HepG2 (cell line): ENCODE data around the gene NUDT9. TPM values are rescaled to one million over a fixed set of nuclear protein-coding genes. Genes with fewer than 3 reads are reported as not detected.

Experiments
- ATAC-seq: fragments of 200-7000 bp; cut with Tn5 transposase; 3 replicates; pipeline ENCODE4 v1.9.1; 2020; ENCODE audit warnings: mild to moderate bottlenecking, moderate library complexity
- BruUV-seq: library from RNA; stranded (reverse); fragments of 400-500 nt; replicated peaks from 2 replicates; lab custom pipeline; 2021; lab: Mats Ljungman, UMichigan
- CTCF ChIA-PET: fragments of 300-600 bp; formaldehyde crosslinking; extraction: SDS; loops from one replicate; lab custom pipeline; 2021; ENCODE audit warnings: low total read pairs, inconsistent platforms, low intra/inter-chr PET ratio; lab: Yijun Ruan, JAX
- POLR2A ChIA-PET: fragments of 350-600 bp; sonication (Branson Sonifier 250); formaldehyde crosslinking; loops from one replicate; lab custom pipeline; 2020; ENCODE audit warnings: antibody characterized with exemption, inconsistent platforms; lab: Yijun Ruan, JAX
- DNase-seq: peaks from one replicate; pipeline ENCODE4 v3.0.0-alpha.2; 2015; ENCODE audit warnings: low spot score
- FAIRE-seq: peaks from 3 replicates; lab custom pipeline; 2011; peaks lifted over from hg19 to GRCh38; lab: Jason Lieb, UNC
- H2AFZ ChIP-seq: one replicate; pipeline ENCODE4 v1.6.1; 2011; ENCODE audit warnings: low read length, inconsistent platforms
- H3K27ac ChIP-seq: fragments of 300-600 bp; 3 replicates; pipeline ENCODE4 v1.8.0; 2011; ENCODE audit warnings: mixed run types, mild to moderate bottlenecking, mixed read lengths, low read length, inconsistent platforms; ENCODE audit not compliant: insufficient read depth; ENCODE audit errors: extremely low read length
- H3K27me3 ChIP-seq, 2 experiments: fragments of 200-600 bp in 1 of 2; 2 replicates in 1 of 2; 3 replicates in 1 of 2; pipeline versions ENCODE4 v1.6.0 to v1.8.0; 2011; ENCODE audit warnings: low read length in 2 of 2, mild to moderate bottlenecking in 2 of 2, moderate library complexity in 2 of 2, inconsistent platforms in 1 of 2; ENCODE audit not compliant: insufficient read depth in 2 of 2, control insufficient read depth in 1 of 2
- H3K36me3 ChIP-seq, 2 experiments: fragments of 200-600 bp in 1 of 2; replicated peaks in 1 of 2; 2 replicates in 1 of 2; 3 replicates in 1 of 2; pipeline versions ENCODE4 v1.5.1 to v1.8.0; 2011; ENCODE audit warnings: low read length in 2 of 2, inconsistent platforms in 1 of 2; ENCODE audit not compliant: insufficient read depth in 2 of 2, control insufficient read depth in 1 of 2
- H3K4me1 ChIP-seq: 2 replicates; pipeline ENCODE4 v1.5.1; 2012; ENCODE audit warnings: low read length, inconsistent platforms; ENCODE audit not compliant: insufficient read depth
- H3K4me2 ChIP-seq: 2 replicates; pipeline ENCODE4 v1.6.0; 2011; ENCODE audit warnings: low read depth, low read length, inconsistent platforms
- H3K4me3 ChIP-seq, 3 experiments: fragments of 200-600 bp in 1 of 3; sonication (generic), shearing (Covaris generic) in 1 of 3; replicated peaks in 1 of 3; 2 replicates each; pipeline ENCODE4 v1.5.1; 2011 to 2016; ENCODE audit warnings: low read length in 3 of 3, inconsistent platforms in 2 of 3, low read depth in 2 of 3, mild to moderate bottlenecking in 2 of 3, control low read depth in 1 of 3, mixed read lengths in 1 of 3; ENCODE audit not compliant: insufficient read depth in 1 of 3
- H3K79me2 ChIP-seq: one replicate; pipeline ENCODE4 v1.6.1; 2011; ENCODE audit warnings: low read length, inconsistent platforms; ENCODE audit not compliant: insufficient read depth
- H3K9ac ChIP-seq: 2 replicates; pipeline ENCODE4 v1.6.0; 2011; ENCODE audit warnings: mild to moderate bottlenecking, low read depth, low read length, inconsistent platforms; ENCODE audit not compliant: insufficient read depth
- H3K9me3 ChIP-seq: 2 replicates; pipeline ENCODE4 v1.5.1; 2012; ENCODE audit warnings: mild to moderate bottlenecking, low read length
- H4K20me1 ChIP-seq: 2 replicates; pipeline ENCODE4 v1.6.0; 2011; ENCODE audit warnings: inconsistent platforms, mild to moderate bottlenecking, low read length, moderate library complexity; ENCODE audit not compliant: insufficient read depth
- AGO2 ChIP-seq: fragments of 200-400 bp; formaldehyde crosslinking; optimal IDR thresholded peaks from 2 replicates; pipeline ENCODE3; 2017; ENCODE audit warnings: mild to moderate bottlenecking, low read depth, low read length, moderate library complexity
- DDIT3 ChIP-seq: sonication (generic); formaldehyde crosslinking; IDR thresholded peaks from 2 replicates; pipeline ENCODE4 v1.4.0; 2020; ENCODE audit warnings: mild to moderate bottlenecking, missing genetic modification reagents
- FOXO1 ChIP-seq: sonication (generic); formaldehyde crosslinking; IDR thresholded peaks from 2 replicates; pipeline ENCODE4 v1.4.0; 2020; ENCODE audit warnings: missing genetic modification reagents
- HNRNPK ChIP-seq: fragments of 200-400 bp; formaldehyde crosslinking; IDR thresholded peaks from 2 replicates; pipeline ENCODE4 v1.6.1; 2018; ENCODE audit warnings: low read length, low read depth, moderate library complexity, mild to moderate bottlenecking; ENCODE audit not compliant: poor library complexity, severe bottlenecking
- HOMEZ ChIP-seq: IDR thresholded peaks from 2 replicates; pipeline ENCODE4 v1.6.1; 2016; ENCODE audit warnings: low read depth
- NFATC3 ChIP-seq: sonication (generic); formaldehyde crosslinking; IDR thresholded peaks from 2 replicates; pipeline ENCODE4 v1.5.1; 2020; ENCODE audit warnings: mild to moderate bottlenecking, missing genetic modification reagents
- PRPF4 ChIP-seq: fragments of 200-400 bp; formaldehyde crosslinking; IDR thresholded peaks from 2 replicates; pipeline ENCODE4 v1.6.1; 2016; ENCODE audit warnings: low read length, low read depth; ENCODE audit not compliant: poor library complexity, severe bottlenecking
- RFX1 ChIP-seq: fragments of 450-650 bp; IDR thresholded peaks from 2 replicates; pipeline ENCODE4 v1.6.1; 2017
- SMARCC2 ChIP-seq: fragments of 450-650 bp; IDR thresholded peaks from 2 replicates; pipeline ENCODE4 v1.6.1; 2017; ENCODE audit warnings: antibody characterized with exemption, mild to moderate bottlenecking
- ZBTB20 ChIP-seq: sonication (generic); formaldehyde crosslinking; IDR thresholded peaks from 2 replicates; pipeline ENCODE4 v1.8.1; 2023; ENCODE audit warnings: missing genetic modification reagents, low read depth, mild to moderate bottlenecking, borderline replicate concordance
- ZBTB21 ChIP-seq: sonication (generic); formaldehyde crosslinking; IDR thresholded peaks from 2 replicates; pipeline ENCODE4 v1.4.0; 2020; ENCODE audit warnings: missing genetic modification reagents
- ZNF124 ChIP-seq: sonication (generic); formaldehyde crosslinking; IDR thresholded peaks from 2 replicates; pipeline ENCODE4 v1.4.0; 2020; ENCODE audit warnings: missing genetic modification reagents
- ZNF557 ChIP-seq: sonication (generic); formaldehyde crosslinking; IDR thresholded peaks from 2 replicates; pipeline ENCODE4 v1.4.0; 2020; ENCODE audit warnings: missing genetic modification reagents
- ZNF749 ChIP-seq: sonication (generic); formaldehyde crosslinking; IDR thresholded peaks from 2 replicates; pipeline ENCODE4 v1.8.0; 2022; ENCODE audit warnings: mild to moderate bottlenecking, missing genetic modification reagents, moderate library complexity, borderline replicate concordance
- ZNF83 ChIP-seq: sonication (generic); formaldehyde crosslinking; IDR thresholded peaks from 2 replicates; pipeline ENCODE4 v1.4.0; 2020; ENCODE audit warnings: missing genetic modification reagents, mild to moderate bottlenecking, borderline replicate concordance
- ZNF883 ChIP-seq: sonication (generic); formaldehyde crosslinking; IDR thresholded peaks from 2 replicates; pipeline ENCODE4 v1.5.1; 2020; ENCODE audit warnings: mild to moderate bottlenecking, missing genetic modification reagents; ENCODE audit errors: not compliant biosample characterization
- ZSCAN30 ChIP-seq: sonication (generic); formaldehyde crosslinking; IDR thresholded peaks from 2 replicates; pipeline ENCODE4 v1.5.0; 2020; ENCODE audit warnings: mild to moderate bottlenecking, missing genetic modification reagents
- WGBS: methylation state at CpG from one replicate; pipeline ENCODE4 v1.1.6; 2017; ENCODE audit warnings: low lambda C conversion rate; 5-methylcytosine and 5-hydroxymethylcytosine counted together
- in situ Hi-C: cut with HindIII; loops from 2 replicates; pipeline ENCODE4 v1.10.0; 2017; ENCODE audit warnings: low pct_unique_long_range_greater_than_20kb; ENCODE audit not compliant: extremely low pct_ligation_motif_present
- intact Hi-C: fragments of 100-400 bp; cut with micrococcal nuclease; formaldehyde crosslinking; loops from one replicate; pipeline ENCODE4 v1.10.0; 2022; ENCODE audit not compliant: unreplicated experiment
- polyA plus RNA-seq, 8 experiments: library from polyadenylated mRNA; depleted of rRNA in 3 of 8; stranded (reverse) in 7 of 8; unstranded in 1 of 8; fragments of >200 nt; fragmentation: Illumina TruSeq in 4 of 8; extraction: Trizol in 4 of 8; gene quantifications; 2 replicates each; pipeline versions ENCODE4 v1.2.1 to v1.2.3, GENCODE V29; 2011 to 2016; ENCODE audit warnings: low read depth in 4 of 8, missing spikeins in 1 of 8, mixed read lengths in 1 of 8; ENCODE audit not compliant: insufficient read depth in 1 of 8
- total RNA-seq, 5 experiments: library from RNA; depleted of rRNA; stranded (reverse); fragments of >200 nt; fragmentation: Illumina TruSeq; extraction: Trizol; gene quantifications; 2 replicates each; pipeline ENCODE4 v1.2.3, GENCODE V29; 2016; ENCODE audit warnings: low read depth in 1 of 5
- TF ChIP-seq, protein P1 (sequence below): IDR thresholded peaks from 2 replicates; pipeline ENCODE4 v1.6.1; 2016; ENCODE audit warnings: missing compliant biosample characterization, missing genetic modification reagents, borderline replicate concordance
- TF ChIP-seq, protein P2 (sequence below): sonication (generic); formaldehyde crosslinking; conservative IDR thresholded peaks from 2 replicates; pipeline ENCODE4 v1.8.0; 2022; ENCODE audit warnings: missing genetic modification reagents
- TF ChIP-seq, protein P3 (sequence below): sonication (generic); formaldehyde crosslinking; IDR thresholded peaks from 2 replicates; pipeline ENCODE4 v1.5.1; 2020; ENCODE audit warnings: missing genetic modification reagents, mild to moderate bottlenecking, borderline replicate concordance

NUDT9 gene
- total and polyA plus RNA-seq, 2 of the 13 experiments (the other 11 are each of a cell fraction or from before 2014, with no cell fraction given): 10.4 to 12.3 TPM

- peaks cover 27% of the 10 kb centered on the region for H3K4me1 ChIP-seq
- no peaks in the 10 kb centered on the region for H3K79me2 ChIP-seq
- H3K27ac ChIP-seq: no peak overlapping the region
- H3K4me3 ChIP-seq: no peak overlapping the region
- H2AFZ ChIP-seq: no peak overlapping the region
- 75% methylated on average over 2 of the region's 2 CpGs for WGBS
- no peaks in the 10 kb centered on the region for H3K9me3 ChIP-seq
- in situ Hi-C loops (no loop called here), intact Hi-C loops (no loop called here)
- H4K20me1 ChIP-seq: no peaks in the 10 kb centered on the region
- CTCF ChIA-PET: no interaction called here
- no peak overlapping the region for H3K9ac ChIP-seq
- no peaks in the 10 kb centered on the region for H3K36me3 ChIP-seq
- no peak overlapping the region for H3K4me2 ChIP-seq
- ATAC-seq (no peak), DNase-seq (no peak), FAIRE-seq (no peak)
- no peaks in the 10 kb centered on the region for H3K27me3 ChIP-seq
- TF ChIP-seq, protein P1, sequence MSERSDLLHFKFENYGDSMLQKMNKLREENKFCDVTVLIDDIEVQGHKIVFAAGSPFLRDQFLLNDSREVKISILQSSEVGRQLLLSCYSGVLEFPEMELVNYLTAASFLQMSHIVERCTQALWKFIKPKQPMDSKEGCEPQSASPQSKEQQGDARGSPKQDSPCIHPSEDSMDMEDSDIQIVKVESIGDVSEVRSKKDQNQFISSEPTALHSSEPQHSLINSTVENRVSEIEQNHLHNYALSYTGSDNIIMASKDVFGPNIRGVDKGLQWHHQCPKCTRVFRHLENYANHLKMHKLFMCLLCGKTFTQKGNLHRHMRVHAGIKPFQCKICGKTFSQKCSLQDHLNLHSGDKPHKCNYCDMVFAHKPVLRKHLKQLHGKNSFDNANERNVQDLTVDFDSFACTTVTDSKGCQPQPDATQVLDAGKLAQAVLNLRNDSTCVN: no peak
- no peak for TF ChIP-seq AGO2
- TF ChIP-seq FOXO1 (CRISPR knock-in tag): no peak
- TF ChIP-seq ZNF749 (CRISPR knock-in tag): no peak
- TF ChIP-seq RFX1: no peak
- TF ChIP-seq ZNF83 (CRISPR knock-in tag): no peak
- no peak for TF ChIP-seq NFATC3
- no peak for TF ChIP-seq ZBTB20 (CRISPR knock-in tag)
- TF ChIP-seq ZNF883 (CRISPR knock-in tag): no peak
- no peak for TF ChIP-seq SMARCC2
- TF ChIP-seq HNRNPK: no peak
- no peak for TF ChIP-seq ZNF124 (CRISPR knock-in tag)
- TF ChIP-seq HOMEZ (CRISPR knock-in tag): no peak
- no peak for TF ChIP-seq PRPF4
- TF ChIP-seq ZNF557: no peak
- TF ChIP-seq ZBTB21 (CRISPR knock-in tag): no peak
- no peak for TF ChIP-seq DDIT3 (CRISPR knock-in tag)
- TF ChIP-seq, protein P2, sequence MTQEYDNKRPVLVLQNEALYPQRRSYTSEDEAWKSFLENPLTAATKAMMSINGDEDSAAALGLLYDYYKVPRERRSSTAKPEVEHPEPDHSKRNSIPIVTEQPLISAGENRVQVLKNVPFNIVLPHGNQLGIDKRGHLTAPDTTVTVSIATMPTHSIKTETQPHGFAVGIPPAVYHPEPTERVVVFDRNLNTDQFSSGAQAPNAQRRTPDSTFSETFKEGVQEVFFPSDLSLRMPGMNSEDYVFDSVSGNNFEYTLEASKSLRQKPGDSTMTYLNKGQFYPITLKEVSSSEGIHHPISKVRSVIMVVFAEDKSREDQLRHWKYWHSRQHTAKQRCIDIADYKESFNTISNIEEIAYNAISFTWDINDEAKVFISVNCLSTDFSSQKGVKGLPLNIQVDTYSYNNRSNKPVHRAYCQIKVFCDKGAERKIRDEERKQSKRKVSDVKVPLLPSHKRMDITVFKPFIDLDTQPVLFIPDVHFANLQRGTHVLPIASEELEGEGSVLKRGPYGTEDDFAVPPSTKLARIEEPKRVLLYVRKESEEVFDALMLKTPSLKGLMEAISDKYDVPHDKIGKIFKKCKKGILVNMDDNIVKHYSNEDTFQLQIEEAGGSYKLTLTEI (CRISPR knock-in tag): no peak
- no peak for TF ChIP-seq ZSCAN30 (CRISPR knock-in tag)
- TF ChIP-seq, protein P3, sequence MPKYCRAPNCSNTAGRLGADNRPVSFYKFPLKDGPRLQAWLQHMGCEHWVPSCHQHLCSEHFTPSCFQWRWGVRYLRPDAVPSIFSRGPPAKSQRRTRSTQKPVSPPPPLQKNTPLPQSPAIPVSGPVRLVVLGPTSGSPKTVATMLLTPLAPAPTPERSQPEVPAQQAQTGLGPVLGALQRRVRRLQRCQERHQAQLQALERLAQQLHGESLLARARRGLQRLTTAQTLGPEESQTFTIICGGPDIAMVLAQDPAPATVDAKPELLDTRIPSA (CRISPR knock-in tag): no peak
- POLR2A ChIA-PET: no interaction called here
- no TSS peak for BruUV-seq
These were observed 67.3 kb downstream of the NUDT9 start for GRCh38 chr4:87489678-87490077.
